Endodermal cell (in vitro differentiated cells): Measurements from ENCODE around the gene IDS. TPM values are rescaled to one million over a fixed set of nuclear protein-coding genes. Genes with fewer than 3 reads are reported as not detected.
A peak's percentile ranks its signal among the peaks of the same experiment; 100 is the strongest.

Source experiments
- DNase-seq: peaks from one replicate; pipeline ENCODE4 v3.0.0-alpha.2; 2017
- H3K27ac ChIP-seq: 2 replicates; pipeline ENCODE4 v1.5.1; 2013; ENCODE audit warnings: mild to moderate bottlenecking, low read depth, low read length, moderate library complexity
- H3K27me3 ChIP-seq: 2 replicates; pipeline ENCODE4 v1.6.1; 2013; ENCODE audit warnings: mild to moderate bottlenecking, low read length, moderate library complexity; ENCODE audit not compliant: insufficient read depth, control insufficient read depth, poor library complexity, severe bottlenecking
- H3K36me3 ChIP-seq: 2 replicates; pipeline ENCODE4 v1.7.0; 2013; ENCODE audit warnings: mild to moderate bottlenecking, low read length, moderate library complexity; ENCODE audit not compliant: control insufficient read depth, insufficient read depth
- H3K4me1 ChIP-seq: one replicate; pipeline ENCODE4 v1.7.0; 2013; ENCODE audit warnings: low read length; ENCODE audit not compliant: control insufficient read depth, insufficient read depth
- H3K4me3 ChIP-seq: 2 replicates; pipeline ENCODE4 v1.5.1; 2013; ENCODE audit warnings: mild to moderate bottlenecking, low read length, moderate library complexity
- H3K9ac ChIP-seq: 2 replicates; pipeline ENCODE4 v1.6.1; 2013; ENCODE audit warnings: mild to moderate bottlenecking, low read length, moderate library complexity; ENCODE audit not compliant: poor library complexity, severe bottlenecking; ENCODE audit errors: extremely low read depth
- H3K9me3 ChIP-seq: 2 replicates; pipeline ENCODE4 v1.6.1; 2013; ENCODE audit warnings: mild to moderate bottlenecking, low read length, moderate library complexity; ENCODE audit not compliant: control insufficient read depth
- H3K27ac Mint-ChIP-seq: 2 replicates; pipeline ENCODE4 v1.8.0; 2020; ENCODE audit warnings: mixed read lengths
- H3K27me3 Mint-ChIP-seq: 2 replicates; pipeline ENCODE4 v1.8.0; 2021; ENCODE audit warnings: mild to moderate bottlenecking, mixed read lengths; ENCODE audit not compliant: insufficient read depth
- H3K36me3 Mint-ChIP-seq: 2 replicates; pipeline ENCODE4 v1.8.0; 2020; ENCODE audit warnings: low read depth, mixed read lengths
- H3K4me1 Mint-ChIP-seq: 2 replicates; pipeline ENCODE4 v1.8.0; 2020; ENCODE audit warnings: mixed read lengths
- H3K4me3 Mint-ChIP-seq: 2 replicates; pipeline ENCODE4 v1.8.0; 2020; ENCODE audit warnings: mild to moderate bottlenecking, moderate library complexity, mixed read lengths
- H3K9me3 Mint-ChIP-seq: 2 replicates; pipeline ENCODE4 v1.8.0; 2020; ENCODE audit warnings: mild to moderate bottlenecking, mixed read lengths
- WGBS, 2 experiments: methylation state at CpG; one replicate each; pipeline versions ENCODE4 v1.1.5 to v1.1.7; 2013; ENCODE audit warnings: missing lambda C conversion rate in 2 of 2, mixed read lengths in 1 of 2; ENCODE audit not compliant: insufficient coverage in 1 of 2, insufficient read length in 1 of 2; 5-methylcytosine and 5-hydroxymethylcytosine counted together
- total RNA-seq, 2 donors: library from RNA; stranded (reverse); fragmentation: NEBNext Ultra II Directional in 1 of 2; extraction: Animal tissue kit (Norgen Biotek cat#: 25700) in 1 of 2; gene quantifications; 2 replicates in 1 of 2; 3 replicates in 1 of 2; pipeline ENCODE4 v1.2.1, GENCODE V29; 2021
- TF ChIP-seq, protein P1 (sequence below): fragments of 200-600 bp; sonication (generic); conservative IDR thresholded peaks from 2 replicates; pipeline ENCODE4 v1.5.0; 2021; ENCODE audit warnings: antibody characterized with exemption, mild to moderate bottlenecking

IDS gene
- total RNA-seq, 2 donors from 2014 or later = 28.2 to 43.9 TPM

DNA sequence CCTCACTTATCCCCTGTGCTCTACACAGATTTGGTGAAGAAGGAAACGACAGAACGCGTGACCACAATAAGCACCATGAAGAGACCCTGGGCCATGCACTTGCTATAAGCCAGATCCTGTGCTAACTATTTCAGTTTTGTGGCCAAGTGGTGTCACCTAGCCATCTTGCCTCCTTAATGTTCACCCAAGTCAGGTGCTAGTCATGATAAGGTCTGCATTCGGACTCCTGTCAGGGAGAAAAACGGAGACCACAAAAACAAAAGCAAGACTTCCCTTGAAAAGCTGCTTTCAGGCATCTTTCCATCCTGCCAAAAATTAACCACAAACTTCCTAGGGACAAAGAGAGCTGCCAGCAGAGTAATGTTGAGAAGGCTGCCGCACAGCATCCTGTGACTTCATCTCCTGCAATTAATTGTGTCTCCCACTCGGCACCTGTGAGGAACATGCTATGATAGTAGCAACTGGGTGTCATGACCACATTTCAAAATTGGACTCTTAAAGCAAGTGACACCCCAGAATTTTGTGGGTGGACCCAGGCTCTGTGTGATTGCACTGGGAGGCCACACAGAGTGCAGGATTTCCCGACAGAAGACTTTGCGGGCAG is 8.8 kb upstream of the IDS start:
- Mint-ChIP-seq H3K4me1 (peaks cover 17% of the 10 kb centered on the region), H3K4me3 (no peak overlapping the region), H3K9me3 (peaks cover 70% of the 10 kb centered on the region), H3K27ac (no peak overlapping the region), H3K27me3 (peaks cover 2% of the 10 kb centered on the region), H3K36me3 (peaks cover 1% of the 10 kb centered on the region)
- no peak for DNase-seq
- H3K4me3 ChIP-seq = no peak overlapping the region
- 99 to 100% methylated on average over 1 to 9 of the region's 9 CpGs for WGBS, 2 experiments
- TF ChIP-seq, protein P1, sequence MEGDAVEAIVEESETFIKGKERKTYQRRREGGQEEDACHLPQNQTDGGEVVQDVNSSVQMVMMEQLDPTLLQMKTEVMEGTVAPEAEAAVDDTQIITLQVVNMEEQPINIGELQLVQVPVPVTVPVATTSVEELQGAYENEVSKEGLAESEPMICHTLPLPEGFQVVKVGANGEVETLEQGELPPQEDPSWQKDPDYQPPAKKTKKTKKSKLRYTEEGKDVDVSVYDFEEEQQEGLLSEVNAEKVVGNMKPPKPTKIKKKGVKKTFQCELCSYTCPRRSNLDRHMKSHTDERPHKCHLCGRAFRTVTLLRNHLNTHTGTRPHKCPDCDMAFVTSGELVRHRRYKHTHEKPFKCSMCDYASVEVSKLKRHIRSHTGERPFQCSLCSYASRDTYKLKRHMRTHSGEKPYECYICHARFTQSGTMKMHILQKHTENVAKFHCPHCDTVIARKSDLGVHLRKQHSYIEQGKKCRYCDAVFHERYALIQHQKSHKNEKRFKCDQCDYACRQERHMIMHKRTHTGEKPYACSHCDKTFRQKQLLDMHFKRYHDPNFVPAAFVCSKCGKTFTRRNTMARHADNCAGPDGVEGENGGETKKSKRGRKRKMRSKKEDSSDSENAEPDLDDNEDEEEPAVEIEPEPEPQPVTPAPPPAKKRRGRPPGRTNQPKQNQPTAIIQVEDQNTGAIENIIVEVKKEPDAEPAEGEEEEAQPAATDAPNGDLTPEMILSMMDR = no peak
- H3K36me3 ChIP-seq = no peaks in the 10 kb centered on the region
- H3K27me3 ChIP-seq = no peaks in the 10 kb centered on the region
- no peaks in the 10 kb centered on the region for H3K4me1 ChIP-seq
- H3K9me3 ChIP-seq = no peaks in the 10 kb centered on the region
- no peak overlapping the region for H3K27ac ChIP-seq
- no peak overlapping the region for H3K9ac ChIP-seq

DNA sequence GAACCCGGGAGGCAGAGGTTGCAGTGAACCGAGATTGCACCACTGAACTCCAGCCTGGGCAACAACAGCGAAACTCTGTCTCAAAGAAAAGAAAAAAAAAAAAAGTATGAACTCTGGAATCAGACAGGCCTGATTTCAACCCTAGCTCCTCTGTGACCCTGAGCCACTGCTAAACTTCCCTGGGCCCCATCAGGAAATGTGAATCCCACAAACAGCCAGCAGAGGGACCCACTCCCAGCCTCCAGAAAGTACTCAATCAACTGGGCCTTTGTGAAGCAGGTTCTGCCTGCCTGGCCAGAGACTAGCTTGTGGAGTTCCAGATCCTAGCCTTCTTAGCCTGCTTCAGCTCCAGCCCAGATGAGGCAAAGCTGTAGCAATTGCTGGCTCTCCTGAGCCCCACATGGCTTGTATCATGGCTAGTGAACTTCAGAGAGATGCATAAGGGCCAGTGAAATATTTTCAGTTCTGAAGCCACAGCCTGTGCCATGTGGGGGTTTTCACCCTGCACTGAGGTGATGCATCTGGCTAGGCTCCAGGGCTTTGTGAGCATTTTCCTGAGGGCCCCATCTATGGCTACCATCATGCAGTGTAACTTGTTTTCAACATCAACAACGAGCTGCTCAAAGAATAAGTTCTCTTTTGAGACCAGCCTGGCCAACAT is 7.2 kb upstream of the IDS start:
- Mint-ChIP-seq H3K4me3 (no peak overlapping the region), H3K27ac (no peak overlapping the region), H3K36me3 (no peaks in the 10 kb centered on the region), H3K9me3 (peaks cover 63% of the 10 kb centered on the region), H3K4me1 (peaks cover 13% of the 10 kb centered on the region), H3K27me3 (peaks cover 2% of the 10 kb centered on the region)
- no peaks in the 10 kb centered on the region for H3K36me3 ChIP-seq
- H3K27me3 ChIP-seq = no peaks in the 10 kb centered on the region
- TF ChIP-seq, protein P1 = peak; percentile 75
- no peak overlapping the region for H3K9ac ChIP-seq
- peak; percentile 89 for DNase-seq
- no peaks in the 10 kb centered on the region for H3K9me3 ChIP-seq
- no peak overlapping the region for H3K4me3 ChIP-seq
- WGBS, 2 experiments = 92 to 96% methylated on average over 2 to 3 of the region's 4 CpGs
- H3K4me1 ChIP-seq = no peaks in the 10 kb centered on the region
- H3K27ac ChIP-seq = no peak overlapping the region

DNA sequence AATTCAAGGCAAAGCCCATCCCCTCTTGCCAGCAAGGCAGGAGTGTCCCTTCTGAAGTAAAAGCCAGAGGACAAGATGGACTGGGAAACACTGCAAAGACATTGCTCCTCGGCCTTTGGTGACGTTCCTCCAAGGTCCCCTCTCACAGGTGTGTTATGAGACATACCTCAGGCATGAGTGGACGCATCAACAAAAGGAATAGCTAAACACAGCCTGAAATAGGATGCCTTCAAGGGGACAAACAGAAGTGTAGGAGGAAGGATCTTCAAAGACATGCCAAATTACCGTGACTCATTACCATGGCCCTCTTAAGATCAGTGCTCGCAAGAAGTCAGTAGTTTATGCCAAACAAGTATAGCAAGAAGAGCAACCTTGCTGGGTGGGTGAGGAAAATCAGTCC is 6.0 kb upstream of the IDS start:
- no peak overlapping the region for H3K27ac ChIP-seq
- TF ChIP-seq, protein P1 = no peak
- H3K36me3 ChIP-seq = no peaks in the 10 kb centered on the region
- H3K4me1 Mint-ChIP-seq = peaks cover 8% of the 10 kb centered on the region
- no peak overlapping the region for H3K9ac ChIP-seq
- H3K9me3 ChIP-seq = no peaks in the 10 kb centered on the region
- H3K27me3 Mint-ChIP-seq = peaks cover 2% of the 10 kb centered on the region
- peaks cover 55% of the 10 kb centered on the region for H3K9me3 Mint-ChIP-seq
- H3K4me3 Mint-ChIP-seq = no peak overlapping the region
- 72 to 82% methylated on average over 3 to 5 of the region's 5 CpGs for WGBS, 2 experiments
- no peak for DNase-seq
- no peak overlapping the region for H3K27ac Mint-ChIP-seq
- H3K27me3 ChIP-seq = no peaks in the 10 kb centered on the region
- no peak overlapping the region for H3K4me3 ChIP-seq
- no peaks in the 10 kb centered on the region for H3K4me1 ChIP-seq
- H3K36me3 Mint-ChIP-seq = no peaks in the 10 kb centered on the region
